K562 (cell line): Measurements from ENCODE around the gene CCDC9. TPM values are rescaled to one million over a fixed set of nuclear protein-coding genes. Genes with fewer than 3 reads are reported as not detected.

Experiments used
- ADNP ChIP-seq: fragments of 200-800 bp; sonication (Bioruptor generic); IDR thresholded peaks from 2 replicates; pipeline ENCODE4 v1.6.1; 2016; ENCODE audit warnings: missing genetic modification characterization, missing compliant biosample characterization
- ARID2 ChIP-seq: fragments of 450-650 bp; IDR thresholded peaks from 2 replicates; pipeline ENCODE4 v1.6.1; 2017; ENCODE audit warnings: antibody characterized with exemption, mild to moderate bottlenecking
- ATF1 ChIP-seq, 2 experiments: fragments of 450-650 bp in 1 of 2; IDR thresholded peaks; 2 replicates each; pipeline ENCODE4 v1.6.1; 2016; ENCODE audit warnings: missing compliant biosample characterization in 1 of 2, missing genetic modification characterization in 1 of 2
- DMBX1 ChIP-seq: fragments of 250-450 bp; sonication (Bioruptor Pico); IDR thresholded peaks from 2 replicates; pipeline ENCODE4 v1.8.0; 2022; ENCODE audit warnings: inconsistent platforms, mild to moderate bottlenecking, moderate library complexity, borderline replicate concordance
- ETV6 ChIP-seq, 3 experiments: fragments of 150-350 bp in 1 of 3; sonication (generic) in 1 of 3; formaldehyde crosslinking in 1 of 3; IDR thresholded peaks; 2 replicates each; pipeline versions ENCODE4 v1.6.1 to v1.8.0; 2014 to 2022; ENCODE audit warnings: borderline replicate concordance in 2 of 3, low read depth in 2 of 3, antibody characterized with exemption in 1 of 3, low read length in 1 of 3, mild to moderate bottlenecking in 1 of 3, missing genetic modification reagents in 1 of 3
- GABPA ChIP-seq: fragments of 200-800 bp; sonication (Bioruptor generic); conservative IDR thresholded peaks from 2 replicates; pipeline ENCODE4 v1.6.1; 2016; ENCODE audit warnings: low read depth, missing genetic modification characterization, missing compliant biosample characterization
- GABPB1 ChIP-seq: sonication (generic); formaldehyde crosslinking; IDR thresholded peaks from 2 replicates; pipeline ENCODE4 v1.8.0; 2022; ENCODE audit warnings: mild to moderate bottlenecking, missing genetic modification reagents
- KDM1A ChIP-seq, 2 experiments: fragments of 450-650 bp; IDR thresholded peaks; 2 replicates each; pipeline ENCODE4 v1.6.1; 2016; ENCODE audit warnings: mild to moderate bottlenecking in 2 of 2
- MBD2 ChIP-seq: sonication (generic); IDR thresholded peaks from 2 replicates; pipeline ENCODE4 v1.6.1; 2016; ENCODE audit warnings: low read depth, borderline replicate concordance
- MEIS2 ChIP-seq: fragments of 450-650 bp; IDR thresholded peaks from 2 replicates; pipeline ENCODE4 v1.6.1; 2014; ENCODE audit warnings: mild to moderate bottlenecking; ENCODE audit not compliant: partially characterized antibody
- MTA3 ChIP-seq: fragments of 450-650 bp; formaldehyde crosslinking; IDR thresholded peaks from 2 replicates; pipeline ENCODE4 v1.6.1; 2017; ENCODE audit warnings: mild to moderate bottlenecking, borderline replicate concordance
- MYC ChIP-seq, 2 experiments: fragments of 250-450 bp in 1 of 2; sonication (Bioruptor Pico) in 1 of 2; IDR thresholded peaks; 2 replicates each; pipeline versions ENCODE4 v1.5.1 to v1.6.1; 2012 to 2021; ENCODE audit warnings: low read depth in 2 of 2, borderline replicate concordance in 1 of 2, improper control_type of control experiment in 1 of 2, low read length in 1 of 2, mild to moderate bottlenecking in 1 of 2, moderate library complexity in 1 of 2
- NCOA1 ChIP-seq: fragments of 450-650 bp; IDR thresholded peaks from 2 replicates; pipeline ENCODE4 v1.6.1; 2016; ENCODE audit warnings: low read depth
- SLC30A9 ChIP-seq: fragments of 250-450 bp; sonication (Bioruptor Pico); IDR thresholded peaks from 2 replicates; pipeline ENCODE4 v1.8.0; 2022; ENCODE audit warnings: mild to moderate bottlenecking, moderate library complexity
- SMARCE1 ChIP-seq: fragments of 450-650 bp; IDR thresholded peaks from 2 replicates; pipeline ENCODE4 v1.7.1; 2016; ENCODE audit warnings: mild to moderate bottlenecking
- SRSF9 ChIP-seq: fragments of 200-400 bp; formaldehyde crosslinking; IDR thresholded peaks from 2 replicates; pipeline ENCODE4 v1.6.1; 2017; ENCODE audit warnings: low read depth, low read length, borderline replicate concordance
- U2AF2 ChIP-seq: fragments of 200-400 bp; formaldehyde crosslinking; optimal IDR thresholded peaks from 2 replicates; pipeline ENCODE3; 2017; ENCODE audit warnings: low read depth, mild to moderate bottlenecking, low read length
- ZBTB2 ChIP-seq: fragments of 450-650 bp; IDR thresholded peaks from 2 replicates; pipeline ENCODE4 v1.6.1; 2016; ENCODE audit warnings: antibody characterized with exemption
- ZNF239 ChIP-seq: fragments of 250-450 bp; sonication (Bioruptor Pico); IDR thresholded peaks from 2 replicates; pipeline ENCODE4 v1.4.0; 2020; ENCODE audit warnings: mild to moderate bottlenecking
- ZNF584 ChIP-seq: fragments of 200-800 bp; sonication (Bioruptor generic); IDR thresholded peaks from 2 replicates; pipeline ENCODE4 v1.6.1; 2016; ENCODE audit warnings: low read depth, mild to moderate bottlenecking, missing genetic modification characterization, missing compliant biosample characterization
- ZZZ3 ChIP-seq: fragments of 450-650 bp; IDR thresholded peaks from 2 replicates; pipeline ENCODE4 v1.6.1; 2016; ENCODE audit warnings: antibody characterized with exemption, mild to moderate bottlenecking, moderate library complexity
- polyA plus RNA-seq, 8 experiments: library from polyadenylated mRNA; depleted of rRNA in 4 of 8; stranded (reverse) in 5 of 8; unstranded in 3 of 8; fragments of >200 nt; fragmentation: Nextera tagmentation in 2 of 8; fragmentation: Illumina TruSeq in 1 of 8; extraction: Ambion mirVana in 2 of 8; extraction: Trizol in 1 of 8; gene quantifications; 2 replicates each; pipeline versions ENCODE4 v1.2.1 to v1.2.3, GENCODE V29; 2011 to 2014; ENCODE audit warnings: inconsistent platforms in 1 of 8, missing spikeins in 1 of 8
- total RNA-seq, 7 experiments: library from RNA; depleted of rRNA in 6 of 7; stranded (reverse); fragments of >200 nt in 6 of 7; fragmentation: Illumina TruSeq in 2 of 7; extraction: Trizol in 2 of 7; gene quantifications; 2 replicates each; pipeline versions ENCODE4 v1.2.1 to v1.2.3, GENCODE V29; 2011 to 2021; ENCODE audit warnings: low replicate concordance in 1 of 7
- TF ChIP-seq, protein P1 (sequence below): fragments of 450-650 bp; IDR thresholded peaks from 2 replicates; pipeline ENCODE4 v1.7.1; 2018; ENCODE audit warnings: mild to moderate bottlenecking, low read depth; ENCODE audit not compliant: partially characterized antibody
- TF ChIP-seq, protein P2 (sequence below): fragments of 450-650 bp; conservative IDR thresholded peaks from 2 replicates; pipeline ENCODE4 v1.6.1; 2016; ENCODE audit warnings: missing genetic modification characterization, low read depth, mild to moderate bottlenecking, missing compliant biosample characterization, moderate library complexity

Gene CCDC9
- total and polyA plus RNA-seq, 9 of the 15 experiments (the other 6 are each of a cell fraction or from before 2014, with no cell fraction given), result 0.23 to 38.6 (median 8.4) TPM

DNA sequence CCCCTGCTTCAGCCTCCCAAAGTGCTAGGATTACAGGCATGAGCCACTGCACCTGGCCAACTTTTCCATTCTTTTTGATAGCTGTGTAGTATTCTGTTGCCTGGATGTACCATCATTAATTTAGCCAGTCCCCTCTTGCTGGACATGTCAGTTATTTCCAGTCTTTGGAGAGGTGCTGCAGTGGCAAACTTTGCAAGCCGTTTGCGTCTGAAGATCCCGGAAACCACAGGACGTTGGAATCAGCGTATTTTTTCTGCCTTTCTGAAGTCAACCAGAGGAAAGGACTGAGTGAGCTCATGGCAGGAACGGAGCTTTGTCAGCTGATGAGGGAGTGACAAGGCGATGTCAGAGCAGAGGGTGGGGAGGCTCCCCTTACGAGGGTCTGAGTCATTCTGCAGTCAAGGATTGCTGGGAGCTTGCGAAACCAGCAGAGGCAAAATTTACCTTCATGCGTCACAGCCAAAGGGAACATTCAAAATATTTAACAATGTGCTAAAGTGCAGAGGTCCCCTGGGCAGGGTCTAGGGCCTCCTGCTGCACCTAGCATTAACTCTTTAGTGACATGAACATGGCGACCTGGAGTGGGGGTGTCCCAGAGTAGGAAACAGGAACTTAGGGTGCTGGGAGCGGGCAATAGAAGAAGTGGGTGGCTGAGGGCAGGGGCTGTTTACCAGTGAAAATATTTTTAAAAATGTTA, 58.9 kb downstream of the CCDC9 start (continued):
- TF ChIP-seq DMBX1 (no peak), ZZZ3 (no peak), ZNF584 (peak; percentile 6; the same call in 1 of the 2 replicates), GABPA (tag) (peak; percentile 54), ETV6 (IDR thresholded peaks at IDR 0.05; ENCODE audit: borderline replicate concordance in 1 of 2, low read depth in 2 of 2, low read length in 1 of 2) (no peak; a peak in 1 of 4 replicates), ETV6 (CRISPR knock-in tag; IDR thresholded peaks at IDR 0.05; ENCODE audit: borderline replicate concordance) (no peak), SMARCE1 (peak; percentile 89), ADNP (tag) (peak; percentile 91), ZBTB2 (0 out of 2 replicates have a peak, but pooled peaks have one; percentile 23), KDM1A (IDR thresholded peaks at IDR 0.05) (peak; percentile 67 to 92), GABPB1 (CRISPR knock-in tag) (peak; percentile 69), MBD2 (no peak), ATF1 (CRISPR knock-in tag; IDR thresholded peaks at IDR 0.05) (no peak), ATF1 (tag; IDR thresholded peaks at IDR 0.05) (peak; percentile 94), MTA3 (peak; percentile 87), MEIS2 (peak; percentile 93), SLC30A9 (CRISPR knock-in tag) (no peak), NCOA1 (peak; percentile 87), MYC (IDR thresholded peaks at IDR 0.05; ENCODE audit: low read depth, low read length) (peak; percentile 66), MYC (CRISPR knock-in tag; IDR thresholded peaks at IDR 0.05; ENCODE audit: borderline replicate concordance, low read depth) (no peak), U2AF2 (no peak), SRSF9 (no peak), ZNF239 (CRISPR knock-in tag) (no peak), ARID2 (no peak)
- TF ChIP-seq, protein P1, sequence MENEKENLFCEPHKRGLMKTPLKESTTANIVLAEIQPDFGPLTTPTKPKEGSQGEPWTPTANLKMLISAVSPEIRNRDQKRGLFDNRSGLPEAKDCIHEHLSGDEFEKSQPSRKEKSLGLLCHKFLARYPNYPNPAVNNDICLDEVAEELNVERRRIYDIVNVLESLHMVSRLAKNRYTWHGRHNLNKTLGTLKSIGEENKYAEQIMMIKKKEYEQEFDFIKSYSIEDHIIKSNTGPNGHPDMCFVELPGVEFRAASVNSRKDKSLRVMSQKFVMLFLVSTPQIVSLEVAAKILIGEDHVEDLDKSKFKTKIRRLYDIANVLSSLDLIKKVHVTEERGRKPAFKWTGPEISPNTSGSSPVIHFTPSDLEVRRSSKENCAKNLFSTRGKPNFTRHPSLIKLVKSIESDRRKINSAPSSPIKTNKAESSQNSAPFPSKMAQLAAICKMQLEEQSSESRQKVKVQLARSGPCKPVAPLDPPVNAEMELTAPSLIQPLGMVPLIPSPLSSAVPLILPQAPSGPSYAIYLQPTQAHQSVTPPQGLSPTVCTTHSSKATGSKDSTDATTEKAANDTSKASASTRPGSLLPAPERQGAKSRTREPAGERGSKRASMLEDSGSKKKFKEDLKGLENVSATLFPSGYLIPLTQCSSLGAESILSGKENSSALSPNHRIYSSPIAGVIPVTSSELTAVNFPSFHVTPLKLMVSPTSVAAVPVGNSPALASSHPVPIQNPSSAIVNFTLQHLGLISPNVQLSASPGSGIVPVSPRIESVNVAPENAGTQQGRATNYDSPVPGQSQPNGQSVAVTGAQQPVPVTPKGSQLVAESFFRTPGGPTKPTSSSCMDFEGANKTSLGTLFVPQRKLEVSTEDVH, result no peak
- TF ChIP-seq, protein P2, sequence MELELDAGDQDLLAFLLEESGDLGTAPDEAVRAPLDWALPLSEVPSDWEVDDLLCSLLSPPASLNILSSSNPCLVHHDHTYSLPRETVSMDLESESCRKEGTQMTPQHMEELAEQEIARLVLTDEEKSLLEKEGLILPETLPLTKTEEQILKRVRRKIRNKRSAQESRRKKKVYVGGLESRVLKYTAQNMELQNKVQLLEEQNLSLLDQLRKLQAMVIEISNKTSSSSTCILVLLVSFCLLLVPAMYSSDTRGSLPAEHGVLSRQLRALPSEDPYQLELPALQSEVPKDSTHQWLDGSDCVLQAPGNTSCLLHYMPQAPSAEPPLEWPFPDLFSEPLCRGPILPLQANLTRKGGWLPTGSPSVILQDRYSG (tag), result 0 out of 2 replicates have a peak, but pooled peaks have one; percentile 45
